Measurements from ENCODE around the gene MEN1. TPM values are rescaled to one million over a fixed set of nuclear protein-coding genes. Genes with fewer than 3 reads are reported as not detected.
A peak's percentile ranks its signal among the peaks of the same experiment; 100 is the strongest.

Gene MEN1
- total and polyA plus RNA-seq, 5 experiments from 2014 or later: 22.1 to 57.4 (median 50.7) TPM

GRCh38 chr11:64786308-64786707 lies 24.0 kb downstream of the MEN1 start:
- peaks cover 0 to 16% (median 1%) of the 10 kb centered on the region in 3 donors for H3K36me3 Mint-ChIP-seq
- H3K4me1 Mint-ChIP-seq: peaks cover 2 to 19% (median 7%) of the 10 kb centered on the region in 4 donors
- ATAC-seq (no peak), DNase-seq (peak in 1 of 10 donors; percentile 45)
- H3K27ac Mint-ChIP-seq: peak overlapping the region in 5 of 10 donors; percentile 2 to 76 (median 37)
- no peak overlapping the region for H3K4me3 Mint-ChIP-seq
- no peaks in the 10 kb centered on the region for H3K27me3 Mint-ChIP-seq
- no peaks in the 10 kb centered on the region for H3K9me3 Mint-ChIP-seq
- POLR2A ChIA-PET: interaction anchor here (0.8 to 39.5 kb wide), 6 partner anchors 7 to 89 kb away, joined by 3 to 2320 read pairs (median 6); partner anchors contain the start of genes MAP4K2, PYGM and RASGRP2

- no peak for DNase-seq
- POLR2A ChIA-PET: interaction anchor here (0.6 to 39.5 kb wide), 11 partner anchors 8 to 71 kb away, joined by 3 to 2320 read pairs (median 6); partner anchors contain the start of genes MAP4K2, MEN1, PYGM and RASGRP2
Observed at GRCh38 chr11:64784813-64785581, 25.4 kb downstream of the MEN1 start.

GRCh38 chr11:64778473-64779298 lies 31.7 kb downstream of the MEN1 start, which contains the start of gene SF1:
Gene SF1, minus strand, starts transcription at chr11:64778542. Its CDS starts 150 bp downstream, at chr11:64778392.
- Mint-ChIP-seq H3K36me3 (peaks cover 16 to 37% (median 32%) of the 10 kb centered on the region in 3 donors), H3K27me3 (peaks cover 0 to 5% (median 0%) of the 10 kb centered on the region in 5 donors), H3K9me3 (no peaks in the 10 kb centered on the region), H3K4me1 (peaks cover 20 to 68% (median 60%) of the 10 kb centered on the region in 4 donors), H3K4me3 (peak within 1 kb of the TSS; percentile 90 to 97 (median 94)), H3K27ac (peak within 1 kb of the TSS; percentile 98 to 100 (median 100))
- peak; percentile 79 to 84 for ATAC-seq
- peak; percentile 94 to 100 (median 100) for DNase-seq
- POLR2A ChIA-PET: interaction anchor here (0.6 to 39.5 kb wide), 54 partner anchors 10 to 1938 kb away, joined by 3 to 2320 read pairs (median 4); partner anchors contain the start of genes ARL2, ATG2A, CCDC88B and CDC42BPG

More at GRCh38 chr11:64784813-64785581, 25.4 kb downstream of the MEN1 start:
- Mint-ChIP-seq H3K4me3 (no peak overlapping the region), H3K27ac (peak overlapping the region in 6 of 10 donors; percentile 20 to 62 (median 43)), H3K4me1 (peaks cover 5 to 31% (median 19%) of the 10 kb centered on the region in 4 donors), H3K9me3 (no peaks in the 10 kb centered on the region), H3K36me3 (peaks cover 0 to 6% (median 1%) of the 10 kb centered on the region in 3 donors), H3K27me3 (no peaks in the 10 kb centered on the region)
- ATAC-seq: no peak

GRCh38 chr11:64778223-64778472 lies 32.2 kb downstream of the MEN1 start:
- no peak for DNase-seq
- POLR2A ChIA-PET: interaction anchor here (0.7 to 39.5 kb wide), 36 partner anchors 11 to 1922 kb away, joined by 3 to 2320 read pairs (median 8); partner anchors contain the start of genes ARL2, ATG2A, CDC42BPG and DPF2
- peaks cover 23 to 74% (median 65%) of the 10 kb centered on the region in 4 donors for H3K4me1 Mint-ChIP-seq
- H3K27ac Mint-ChIP-seq: peak overlapping the region in 9 of 10 donors; percentile 98 to 100 (median 100)
- peak overlapping the region in 8 of 10 donors; percentile 83 to 97 (median 90) for H3K4me3 Mint-ChIP-seq
- no peaks in the 10 kb centered on the region for H3K9me3 Mint-ChIP-seq
- peak in 1 of 2 donors; percentile 8 for ATAC-seq
- H3K27me3 Mint-ChIP-seq: peaks cover 0 to 5% (median 0%) of the 10 kb centered on the region in 5 donors
- H3K36me3 Mint-ChIP-seq: peaks cover 21 to 43% (median 35%) of the 10 kb centered on the region in 3 donors

GRCh38 chr11:64777449-64778222 lies 32.7 kb downstream of the MEN1 start:
- ATAC-seq (peak in 1 of 2 donors; percentile 2), DNase-seq (peak; percentile 66 to 89 (median 82))
- Mint-ChIP-seq H3K27me3 (peaks cover 0 to 5% (median 0%) of the 10 kb centered on the region in 5 donors), H3K36me3 (peaks cover 23 to 48% (median 39%) of the 10 kb centered on the region in 3 donors), H3K9me3 (no peaks in the 10 kb centered on the region), H3K4me1 (peaks cover 24 to 77% (median 70%) of the 10 kb centered on the region in 4 donors), H3K27ac (peak overlapping the region; percentile 80 to 97 (median 94)), H3K4me3 (peak overlapping the region; percentile 88 to 97 (median 94))
- POLR2A ChIA-PET: interaction anchor here (0.8 to 39.5 kb wide), 20 partner anchors 11 to 1839 kb away, joined by 3 to 2320 read pairs (median 9); partner anchors contain the start of genes ATG2A, CDC42BPG, DPF2 and EHD1

GRCh38 chr11:64776875-64777274 lies 33.5 kb downstream of the MEN1 start:
- peaks cover 24 to 55% (median 45%) of the 10 kb centered on the region in 3 donors for H3K36me3 Mint-ChIP-seq
- H3K9me3 Mint-ChIP-seq: no peaks in the 10 kb centered on the region
- POLR2A ChIA-PET: interaction anchor here (0.8 to 39.5 kb wide), 10 partner anchors 17 to 141 kb away, joined by 3 to 2320 read pairs (median 16); partner anchors contain the start of genes CDC42BPG, EHD1, MAP4K2 and PYGM
- peak overlapping the region; percentile 88 to 97 (median 94) for H3K4me3 Mint-ChIP-seq
- H3K27me3 Mint-ChIP-seq: peaks cover 0 to 5% (median 0%) of the 10 kb centered on the region in 5 donors
- H3K4me1 Mint-ChIP-seq: peaks cover 28 to 82% (median 75%) of the 10 kb centered on the region in 4 donors
- DNase-seq (peak in 1 of 10 donors; percentile 36), ATAC-seq (no peak)
- peak overlapping the region; percentile 80 to 97 (median 94) for H3K27ac Mint-ChIP-seq

- ATAC-seq (no peak), DNase-seq (no peak)
- peaks cover 29 to 60% (median 48%) of the 10 kb centered on the region in 3 donors for H3K36me3 Mint-ChIP-seq
- no peaks in the 10 kb centered on the region for H3K9me3 Mint-ChIP-seq
- peaks cover 0 to 5% (median 0%) of the 10 kb centered on the region in 5 donors for H3K27me3 Mint-ChIP-seq
- H3K4me3 Mint-ChIP-seq: peak overlapping the region; percentile 88 to 97 (median 94)
- H3K4me1 Mint-ChIP-seq: peaks cover 31 to 87% (median 80%) of the 10 kb centered on the region in 4 donors
- POLR2A ChIA-PET: interaction anchor here (0.7 to 39.5 kb wide), 6 partner anchors 18 to 549 kb away, joined by 3 to 2320 read pairs (median 42); partner anchors contain the start of genes EHD1, MAP4K2, PYGM and RASGRP2
- peak overlapping the region; percentile 80 to 97 (median 94) for H3K27ac Mint-ChIP-seq
Observed at GRCh38 chr11:64776425-64776824, 33.9 kb downstream of the MEN1 start.

GRCh38 chr11:64774144-64774543 lies 36.2 kb downstream of the MEN1 start:
- Mint-ChIP-seq H3K4me3 (peak overlapping the region in 9 of 10 donors; percentile 26 to 97 (median 93)), H3K36me3 (peaks cover 35 to 83% (median 66%) of the 10 kb centered on the region in 3 donors), H3K4me1 (peaks cover 35 to 85% (median 80%) of the 10 kb centered on the region in 4 donors), H3K27ac (peak overlapping the region in 7 of 10 donors; percentile 56 to 91 (median 78)), H3K9me3 (no peaks in the 10 kb centered on the region), H3K27me3 (peaks cover 0 to 5% (median 0%) of the 10 kb centered on the region in 5 donors)
- POLR2A ChIA-PET: interaction anchor here (1.0 to 39.5 kb wide), 4 partner anchors 18 to 87 kb away, joined by 3 to 2320 read pairs (median 69); partner anchors contain the start of genes MAP4K2, PYGM and RASGRP2
- ATAC-seq (no peak), DNase-seq (peak in 1 of 10 donors; percentile 1)

- Mint-ChIP-seq H3K27ac (peak overlapping the region; percentile 40 to 91 (median 84)), H3K4me1 (peaks cover 42 to 98% (median 95%) of the 10 kb centered on the region in 4 donors), H3K4me3 (peak overlapping the region; percentile 44 to 95 (median 71)), H3K36me3 (peaks cover 40 to 98% (median 77%) of the 10 kb centered on the region in 3 donors), H3K9me3 (no peaks in the 10 kb centered on the region), H3K27me3 (no peaks in the 10 kb centered on the region)
- ATAC-seq (no peak), DNase-seq (no peak)
- POLR2A ChIA-PET: interaction anchor here (0.7 to 45.2 kb wide), 7 partner anchors 2 to 1833 kb away, joined by 3 to 2320 read pairs (median 5); partner anchors contain the start of genes MEN1, PYGM, RASGRP2 and SF1
Observed at GRCh38 chr11:64772303-64773018, 37.9 kb downstream of the MEN1 start.

GRCh38 chr11:64771861-64772260 lies 38.5 kb downstream of the MEN1 start:
- Mint-ChIP-seq H3K27me3 (no peaks in the 10 kb centered on the region), H3K36me3 (peaks cover 34 to 98% (median 75%) of the 10 kb centered on the region in 3 donors), H3K9me3 (no peaks in the 10 kb centered on the region), H3K27ac (peak overlapping the region in 9 of 10 donors; percentile 40 to 91 (median 85)), H3K4me1 (peaks cover 38 to 98% (median 96%) of the 10 kb centered on the region in 4 donors), H3K4me3 (peak overlapping the region in 9 of 10 donors; percentile 44 to 95 (median 73))
- DNase-seq (no peak), ATAC-seq (no peak)
- POLR2A ChIA-PET: interaction anchor here (0.7 to 45.2 kb wide), 7 partner anchors 1 to 1833 kb away, joined by 3 to 2320 read pairs (median 5); partner anchors contain the start of genes MEN1, PYGM, RASGRP2 and SF1
